Fibroblast of skin of left quadriceps (primary cell): ENCODE data around the gene IFI27L1.
"Not testable (repeated sequence)": the region's sequence is repeated elsewhere in the genome, so short reads cannot be mapped to it uniquely, and the experiment has no call there.

Experiments
- DNase-seq, 2 experiments: peaks; one replicate each; pipeline ENCODE4 v3.0.0-alpha.2; 2013; ENCODE audit warnings: low read depth in 2 of 2

The IFI27L1 gene

GRCh38 chr14:94048691-94049624 lies 32.2 kb upstream of the IFI27L1 start:
- no peak for DNase-seq

- DNase-seq, result no peak
Observed at GRCh38 chr14:94049625-94050023, 31.5 kb upstream of the IFI27L1 start.

- DNase-seq, result no peak
Observed at GRCh38 chr14:94050231-94050880, 30.8 kb upstream of the IFI27L1 start.

- DNase-seq, result peak in 1 of 2 experiments; percentile 7
Observed at GRCh38 chr14:94051115-94051514, 30.0 kb upstream of the IFI27L1 start.

- no peak for DNase-seq
Observed at GRCh38 chr14:94051779-94052178, 29.3 kb upstream of the IFI27L1 start.

- DNase-seq, result no peak
Observed at GRCh38 chr14:94052199-94052598, 28.9 kb upstream of the IFI27L1 start.

GRCh38 chr14:94052662-94053061 lies 28.4 kb upstream of the IFI27L1 start:
- DNase-seq, result no peak

GRCh38 chr14:94054401-94054800 lies 26.7 kb upstream of the IFI27L1 start:
- no peak for DNase-seq

- DNase-seq, result no peak
Observed at GRCh38 chr14:94054936-94055335, 26.2 kb upstream of the IFI27L1 start.

GRCh38 chr14:94056579-94057308 lies 24.4 kb upstream of the IFI27L1 start:
- DNase-seq, result no peak

- DNase-seq, result no peak
Observed at GRCh38 chr14:94058128-94058673, 22.9 kb upstream of the IFI27L1 start.

- no peak for DNase-seq
Observed at GRCh38 chr14:94058674-94059138, 22.4 kb upstream of the IFI27L1 start.

GRCh38 chr14:94059998-94060397 lies 21.1 kb upstream of the IFI27L1 start:
- DNase-seq, result no peak

- peak in 1 of 2 experiments; percentile 14 for DNase-seq
Observed at GRCh38 chr14:94062344-94062940, 18.7 kb upstream of the IFI27L1 start.

- no peak for DNase-seq
Observed at GRCh38 chr14:94066089-94066676, 14.9 kb upstream of the IFI27L1 start.

GRCh38 chr14:94072076-94072475 lies 9.0 kb upstream of the IFI27L1 start:
- not testable (repeated sequence) for DNase-seq

GRCh38 chr14:94074534-94074933 lies 6.6 kb upstream of the IFI27L1 start:
- no peak for DNase-seq

GRCh38 chr14:94075008-94075407 lies 6.1 kb upstream of the IFI27L1 start:
- DNase-seq, result no peak

- no peak for DNase-seq
Observed at GRCh38 chr14:94077111-94077821, 3.8 kb upstream of the IFI27L1 start.

- DNase-seq, result no peak
Observed at GRCh38 chr14:94077823-94078222, 3.3 kb upstream of the IFI27L1 start.
